Fibroblast of skin of right biceps (primary cell): ENCODE results near the gene MT1X.
"Not testable (repeated sequence)": the region's sequence is repeated elsewhere in the genome, so short reads cannot be mapped to it uniquely, and the experiment has no call there.

Source experiments
- DNase-seq: peaks from one replicate; pipeline ENCODE4 v3.0.0-alpha.2; 2013

Gene MT1X

GRCh38 chr16:56713794-56714193 is 31.5 kb downstream of the MT1X start:
- no peak for DNase-seq

DNA sequence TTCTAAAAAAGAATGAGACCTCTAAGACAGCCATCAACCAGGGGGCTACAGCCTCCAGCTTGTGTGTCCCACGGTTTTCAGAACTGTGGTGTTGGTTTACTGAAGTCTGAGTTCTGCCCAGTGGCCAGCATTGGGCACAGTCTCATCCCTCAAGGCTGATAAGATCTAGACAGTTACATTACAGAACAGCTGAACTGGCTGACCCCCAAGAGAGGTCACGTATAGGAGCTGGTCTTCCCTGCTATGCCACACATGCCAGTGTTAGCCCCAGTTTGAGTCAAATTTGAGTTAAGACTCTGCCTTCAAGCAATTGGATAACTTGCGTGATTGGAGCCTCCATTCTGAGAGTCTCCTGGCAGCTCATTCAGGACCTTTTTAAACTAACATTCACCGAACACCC is 32.9 kb downstream of the MT1X start:
- DNase-seq, result no peak

- no peak for DNase-seq
Observed at GRCh38 chr16:56716761-56717160, 34.5 kb downstream of the MT1X start.

GRCh38 chr16:56717532-56717931 is 35.3 kb downstream of the MT1X start:
- DNase-seq, result not testable (repeated sequence)

DNA sequence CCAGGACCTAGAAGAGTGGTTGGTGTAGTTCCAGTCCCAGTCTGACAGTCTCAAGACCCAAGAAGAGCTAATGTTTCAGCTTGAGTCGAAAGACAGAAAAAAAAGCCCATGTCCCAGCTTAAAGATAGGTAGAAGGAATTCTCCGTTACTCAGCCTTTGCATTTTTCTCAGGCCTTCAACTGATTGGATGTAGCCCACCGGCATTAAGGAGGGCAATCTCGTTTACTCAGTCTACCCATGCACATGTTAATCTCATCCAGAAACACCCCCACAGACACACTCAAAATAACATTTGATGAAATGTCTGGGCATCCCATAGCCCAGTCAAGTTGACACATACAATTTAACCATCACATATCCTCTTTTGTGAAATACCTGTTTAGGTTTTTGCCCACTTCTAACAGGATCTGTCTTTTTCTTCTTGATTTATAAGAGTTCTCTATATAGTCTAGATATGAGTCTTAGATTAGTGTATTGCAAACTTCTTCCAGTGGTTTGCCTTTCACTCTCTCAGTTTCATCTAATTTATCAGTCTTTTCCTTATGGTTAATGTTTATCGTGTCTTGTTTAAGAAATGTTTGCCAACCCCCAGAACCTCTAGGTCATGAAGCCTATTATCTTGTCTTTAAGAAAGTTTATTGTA is 40.1 kb downstream of the MT1X start:
- no peak for DNase-seq

- no peak for DNase-seq
Observed at GRCh38 chr16:56724191-56724590, 41.9 kb downstream of the MT1X start.

DNA sequence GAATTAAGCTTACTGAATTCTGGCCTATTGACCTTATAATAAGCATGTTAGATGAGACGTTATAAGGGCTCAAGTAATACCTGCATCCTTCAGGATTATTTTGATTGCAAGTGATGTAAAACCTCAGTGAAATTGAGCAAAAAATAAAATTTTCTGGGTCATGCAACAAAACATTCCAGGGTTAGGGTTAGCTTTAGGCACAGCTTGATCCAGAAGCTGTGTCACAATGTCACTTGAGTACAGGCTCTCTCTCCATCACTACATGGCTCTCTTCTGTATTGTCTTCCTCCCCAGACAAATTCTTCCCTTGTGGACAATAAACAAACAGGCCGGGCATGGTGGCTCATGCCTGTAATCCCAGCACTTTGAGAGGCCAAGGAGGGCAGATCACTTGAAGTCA is 44.0 kb downstream of the MT1X start:
- DNase-seq, result no peak

DNA sequence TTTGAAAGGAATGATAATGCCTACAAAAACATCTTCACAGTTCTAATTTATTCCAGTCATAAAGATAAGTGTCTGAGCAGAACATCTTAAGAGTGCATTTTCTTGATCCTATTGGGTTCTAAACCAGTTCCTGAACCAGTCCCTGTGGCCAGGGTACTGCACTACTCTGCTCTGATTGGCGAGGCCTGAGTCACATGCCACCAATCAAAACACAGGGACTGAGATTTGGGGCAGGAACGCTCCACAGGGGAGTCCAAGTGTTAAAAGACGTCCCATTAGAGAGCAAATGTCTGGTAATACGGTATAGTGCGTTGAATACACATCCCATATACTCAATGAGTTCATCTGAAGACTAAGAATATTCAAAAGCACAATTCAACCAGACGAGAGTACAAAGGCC is 44.7 kb downstream of the MT1X start:
- no peak for DNase-seq

DNA sequence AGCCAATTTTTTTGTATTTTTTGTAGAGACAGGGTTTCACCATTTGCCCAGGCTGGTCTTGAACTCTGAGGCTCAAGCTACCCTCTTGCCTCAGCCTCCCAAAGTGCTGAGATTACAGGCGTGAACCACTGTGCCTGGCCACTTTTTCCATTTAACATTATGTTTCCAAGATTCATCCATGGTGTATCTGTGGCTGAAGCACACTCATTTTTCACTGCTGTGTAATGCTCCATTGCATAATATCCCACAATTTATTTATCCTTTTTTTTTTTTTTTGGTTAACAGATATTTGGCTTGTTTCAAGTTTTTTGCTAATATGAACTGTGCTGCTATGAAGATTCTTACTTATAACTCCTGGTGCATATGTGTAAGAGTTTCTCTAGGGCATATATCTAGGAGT is 45.8 kb downstream of the MT1X start:
- DNase-seq, result no peak

DNA sequence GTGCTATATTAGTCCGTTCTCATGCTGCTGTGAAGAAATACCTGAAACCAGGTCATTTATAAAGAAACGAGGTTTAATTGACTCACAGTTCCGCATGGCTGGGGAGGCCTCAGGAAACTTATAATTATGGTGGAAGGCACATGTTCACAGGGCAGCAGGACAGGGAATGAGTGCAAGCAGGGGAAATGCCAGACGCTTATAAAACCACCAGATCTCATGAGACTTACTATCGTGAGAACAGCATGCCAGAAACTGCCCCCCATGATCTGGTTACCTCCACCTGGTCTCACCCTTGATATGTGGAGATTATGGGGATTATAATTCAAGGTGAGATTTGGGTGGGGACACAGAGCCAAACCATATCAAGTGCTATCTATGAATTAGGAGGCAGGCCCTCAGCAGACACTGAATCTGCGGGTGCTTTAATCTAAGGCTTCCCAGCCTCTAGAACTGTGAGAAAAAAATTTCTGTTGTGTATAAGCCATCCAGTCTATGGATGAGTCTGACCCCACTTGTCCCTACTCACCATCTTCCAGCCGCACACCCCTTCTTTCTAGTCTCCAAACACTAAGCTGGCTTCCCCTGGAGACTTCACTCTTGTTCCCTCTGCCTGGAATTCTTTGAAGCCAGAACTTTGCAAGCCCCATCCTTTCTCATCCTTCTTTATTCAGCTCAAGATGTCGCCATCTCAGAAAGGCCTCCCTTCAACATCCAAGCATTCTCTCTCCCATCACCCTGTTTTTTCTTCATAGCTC is 46.9 kb downstream of the MT1X start:
- no peak for DNase-seq

GRCh38 chr16:56729735-56730662 is 47.7 kb downstream of the MT1X start, which contains the start of gene NUP93:
Gene NUP93, plus strand, starts transcription at chr16:56730129. Its CDS starts 18,119 bp downstream, at chr16:56748248.
- DNase-seq, result peak; percentile 94

DNA sequence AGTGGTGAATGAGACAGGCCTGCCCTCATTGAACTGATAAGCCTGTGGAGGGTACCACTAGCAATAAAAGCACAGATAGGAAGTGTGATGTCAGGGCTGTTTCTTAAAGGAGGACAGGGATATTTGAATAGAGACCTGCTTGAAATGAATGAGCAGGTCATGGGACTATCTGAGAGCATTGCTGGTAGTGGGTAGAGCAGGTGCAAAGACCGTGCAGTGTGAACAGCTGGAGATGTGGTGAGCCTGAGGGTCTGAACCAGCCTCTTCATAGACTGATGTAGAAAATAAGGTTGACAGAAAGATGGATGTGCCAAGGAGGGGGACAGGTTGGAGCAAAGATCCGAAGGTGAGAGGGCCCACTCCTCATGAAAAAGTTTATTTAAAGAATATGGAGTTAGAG is 50.1 kb downstream of the MT1X start:
- no peak for DNase-seq

DNA sequence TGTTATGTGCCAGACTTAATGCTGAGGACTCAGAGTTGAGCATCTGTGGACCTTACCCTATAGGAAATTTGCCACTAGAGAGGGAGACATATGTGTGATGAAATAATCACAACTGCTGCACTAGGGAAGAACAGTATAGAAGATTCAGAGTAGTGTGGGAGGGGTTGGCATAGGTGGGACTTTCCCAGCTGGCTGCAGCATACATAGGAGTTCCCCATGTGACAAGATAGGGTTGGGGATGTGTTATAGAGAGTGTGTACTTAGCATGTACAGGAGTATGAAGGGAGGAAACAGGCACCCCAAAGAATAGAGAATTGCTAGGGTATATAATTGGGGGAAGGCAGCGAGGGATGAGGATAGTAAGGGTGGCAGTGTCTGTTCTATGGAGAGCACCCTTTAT is 50.6 kb downstream of the MT1X start:
- no peak for DNase-seq
